GM19468 (cell line): ENCODE results near the gene DNM2.

ENCODE experiments used
- ATAC-seq: cut with Tn5 transposase; IDR thresholded peaks from one replicate; pipeline ENCODE4 v1.9.1; 2021; ENCODE audit warnings: mild to moderate bottlenecking, moderate library complexity, moderate number of reproducible peaks; ENCODE audit not compliant: unreplicated experiment; ENCODE audit errors: extremely low read depth

The DNM2 gene

DNA sequence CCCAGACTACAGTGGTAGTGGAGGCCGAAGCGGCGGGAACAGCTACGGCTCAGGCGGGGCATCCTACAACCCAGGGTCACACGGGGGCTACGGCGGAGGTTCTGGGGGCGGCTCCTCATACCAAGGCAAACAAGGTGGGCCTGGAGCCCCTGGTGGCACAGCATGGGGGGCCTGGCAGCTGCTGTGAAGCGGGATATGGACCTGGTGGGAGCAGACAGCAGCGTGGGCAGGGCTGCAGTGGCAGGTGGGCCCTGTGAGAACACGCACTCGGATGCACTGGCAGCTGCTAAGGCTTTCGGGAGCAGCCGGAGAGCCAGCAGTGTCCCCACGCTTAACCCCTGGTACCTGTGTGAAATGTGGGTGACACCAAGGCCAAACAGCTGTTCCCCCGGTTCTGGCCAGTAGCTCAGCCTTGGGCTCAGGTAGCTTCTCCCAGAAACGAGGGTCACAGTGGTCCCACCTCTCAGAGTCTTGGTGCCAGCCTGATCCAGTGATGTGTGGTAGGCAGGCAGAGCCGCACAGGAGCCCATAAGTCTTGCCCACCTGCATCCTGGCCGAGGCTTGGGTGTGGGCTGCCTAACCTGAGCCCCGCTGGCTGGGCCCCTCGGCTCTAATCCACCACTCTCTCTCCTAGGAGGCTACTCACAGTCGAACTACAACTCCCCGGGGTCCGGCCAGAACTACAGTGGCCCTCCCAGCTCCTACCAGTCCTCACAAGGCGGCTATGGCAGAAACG is 29.2 kb upstream of the DNM2 start:
- ATAC-seq = no peak

DNA sequence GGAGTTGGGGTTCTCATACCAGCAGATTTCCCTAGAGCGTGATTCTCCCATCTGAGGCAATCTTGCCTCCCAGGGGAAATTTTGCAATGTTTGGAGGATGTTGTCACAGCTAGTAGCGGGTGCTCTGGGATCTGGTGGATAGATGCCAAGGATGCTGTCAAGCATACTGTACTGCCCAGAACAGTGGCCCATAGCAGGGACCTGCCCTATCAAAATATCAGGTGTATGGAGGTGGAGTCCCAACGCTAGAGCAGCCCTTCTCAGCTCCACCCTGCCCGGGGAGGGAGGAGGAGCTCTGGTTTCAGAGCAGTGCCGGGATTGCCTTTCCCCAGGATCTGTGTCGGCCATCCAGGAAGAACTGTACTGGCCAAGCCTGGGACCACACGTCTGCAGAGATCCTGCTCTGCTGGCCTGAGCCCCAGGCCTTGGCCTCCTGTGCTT is 27.5 kb upstream of the DNM2 start:
- ATAC-seq = no peak

DNA sequence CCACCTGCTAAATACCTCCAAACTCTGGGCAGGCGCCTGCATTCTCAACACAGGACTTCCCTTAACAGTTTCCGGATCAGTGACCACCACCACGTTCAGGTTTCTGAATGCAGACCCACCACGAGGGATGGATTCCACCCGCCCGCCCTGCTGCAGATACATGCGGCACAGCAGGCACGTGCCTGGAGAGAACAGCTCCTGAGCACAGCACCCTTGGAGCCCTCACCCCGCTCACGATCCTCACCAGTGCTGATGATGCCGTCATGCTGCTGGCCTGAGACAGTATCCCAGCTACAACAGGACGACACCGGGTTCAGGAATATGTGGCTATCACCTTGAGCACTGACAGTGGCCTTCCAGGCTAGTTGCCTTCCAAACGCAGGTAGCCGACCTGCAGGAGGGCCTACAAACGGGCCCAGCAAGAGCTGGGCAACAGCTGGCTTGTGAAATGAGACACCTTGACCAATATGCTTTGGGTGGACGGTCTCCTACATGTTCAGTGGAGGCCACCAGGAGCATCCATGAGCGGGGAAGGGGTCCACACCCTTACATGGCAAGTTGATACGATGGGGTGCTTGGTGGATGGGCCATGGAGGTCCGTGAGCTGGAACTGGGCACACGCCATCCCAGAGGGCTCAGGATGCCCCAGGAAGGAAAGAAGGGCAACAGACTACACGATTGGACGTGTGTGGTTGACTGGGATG is 26.5 kb upstream of the DNM2 start:
- no peak for ATAC-seq

DNA sequence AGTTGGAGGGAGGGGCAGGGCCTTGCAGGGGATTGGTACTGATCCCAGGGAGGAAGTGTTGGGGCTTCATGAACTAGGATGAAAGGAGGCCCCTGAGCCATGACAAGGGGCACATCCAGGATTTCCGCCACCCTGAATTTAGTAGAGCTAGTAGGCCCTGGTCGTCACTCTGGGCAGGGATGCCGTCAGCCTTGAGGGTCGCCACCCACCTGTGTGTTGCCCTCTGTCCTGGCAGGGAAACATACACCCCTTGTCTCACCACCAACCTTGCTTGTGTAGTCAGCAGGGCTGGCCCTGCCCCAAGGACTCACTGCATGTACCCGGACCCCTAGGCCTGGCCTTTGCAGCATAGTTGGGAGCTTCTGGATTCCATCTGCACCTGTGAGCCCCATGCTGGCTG is 26.0 kb upstream of the DNM2 start:
- no peak for ATAC-seq

DNA sequence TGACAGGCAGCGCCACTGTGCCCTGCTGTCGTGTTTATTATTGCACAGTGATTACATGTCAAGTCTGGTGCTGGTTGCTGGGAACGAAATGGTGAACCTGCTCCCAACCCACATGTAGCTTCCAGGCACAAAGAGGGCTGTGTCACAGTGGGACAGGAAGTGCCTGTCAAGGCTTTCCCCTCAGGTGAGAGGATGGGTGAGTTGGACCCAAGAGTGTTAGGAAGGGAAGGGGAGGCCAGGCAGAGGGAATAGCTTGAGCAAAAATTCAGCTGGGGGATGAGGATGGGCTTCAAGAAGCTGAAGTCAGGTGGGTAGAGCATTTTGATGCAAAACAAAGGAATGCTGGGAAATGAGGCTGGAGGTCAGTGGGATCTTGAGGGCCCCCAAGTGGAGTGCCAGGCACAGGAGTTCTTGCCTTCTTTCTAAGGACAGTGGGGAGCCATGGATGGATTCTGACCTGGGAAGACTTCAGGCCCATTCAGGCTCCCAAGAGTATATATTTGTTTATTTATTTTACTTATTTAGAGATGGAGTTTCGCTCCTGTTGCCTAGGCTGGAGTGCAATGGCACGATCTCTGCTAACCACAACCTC is 25.1 kb upstream of the DNM2 start:
- no peak for ATAC-seq

DNA sequence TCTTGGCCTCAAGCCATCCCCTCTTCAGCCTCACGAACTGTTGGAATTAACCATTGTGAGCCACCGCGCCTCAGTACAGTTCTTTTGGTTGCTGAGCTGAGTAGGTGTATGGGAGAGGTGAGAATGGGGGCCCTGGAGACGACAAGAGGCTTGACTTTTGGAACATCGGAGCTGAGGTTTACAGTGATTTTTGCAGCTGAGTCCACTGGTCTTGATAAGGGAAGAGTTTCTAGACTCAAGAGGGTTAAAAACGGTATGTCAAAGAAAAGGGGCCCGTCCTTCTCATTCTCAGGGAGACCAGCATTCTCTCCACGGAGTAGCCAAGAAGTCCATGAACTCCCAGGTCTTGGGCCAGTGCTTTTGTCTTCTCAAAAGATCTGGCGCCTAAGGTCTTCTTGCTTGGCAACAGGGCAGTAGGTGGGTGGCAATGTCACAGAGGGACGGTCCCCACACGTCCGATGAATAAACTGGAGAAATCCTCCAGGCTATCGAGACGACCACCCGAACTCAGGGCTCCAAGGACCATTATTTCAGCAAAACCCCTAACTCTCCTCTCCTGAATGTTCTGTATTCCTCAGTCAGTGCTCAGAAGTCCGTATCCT is 23.1 kb upstream of the DNM2 start:
- ATAC-seq = no peak

DNA sequence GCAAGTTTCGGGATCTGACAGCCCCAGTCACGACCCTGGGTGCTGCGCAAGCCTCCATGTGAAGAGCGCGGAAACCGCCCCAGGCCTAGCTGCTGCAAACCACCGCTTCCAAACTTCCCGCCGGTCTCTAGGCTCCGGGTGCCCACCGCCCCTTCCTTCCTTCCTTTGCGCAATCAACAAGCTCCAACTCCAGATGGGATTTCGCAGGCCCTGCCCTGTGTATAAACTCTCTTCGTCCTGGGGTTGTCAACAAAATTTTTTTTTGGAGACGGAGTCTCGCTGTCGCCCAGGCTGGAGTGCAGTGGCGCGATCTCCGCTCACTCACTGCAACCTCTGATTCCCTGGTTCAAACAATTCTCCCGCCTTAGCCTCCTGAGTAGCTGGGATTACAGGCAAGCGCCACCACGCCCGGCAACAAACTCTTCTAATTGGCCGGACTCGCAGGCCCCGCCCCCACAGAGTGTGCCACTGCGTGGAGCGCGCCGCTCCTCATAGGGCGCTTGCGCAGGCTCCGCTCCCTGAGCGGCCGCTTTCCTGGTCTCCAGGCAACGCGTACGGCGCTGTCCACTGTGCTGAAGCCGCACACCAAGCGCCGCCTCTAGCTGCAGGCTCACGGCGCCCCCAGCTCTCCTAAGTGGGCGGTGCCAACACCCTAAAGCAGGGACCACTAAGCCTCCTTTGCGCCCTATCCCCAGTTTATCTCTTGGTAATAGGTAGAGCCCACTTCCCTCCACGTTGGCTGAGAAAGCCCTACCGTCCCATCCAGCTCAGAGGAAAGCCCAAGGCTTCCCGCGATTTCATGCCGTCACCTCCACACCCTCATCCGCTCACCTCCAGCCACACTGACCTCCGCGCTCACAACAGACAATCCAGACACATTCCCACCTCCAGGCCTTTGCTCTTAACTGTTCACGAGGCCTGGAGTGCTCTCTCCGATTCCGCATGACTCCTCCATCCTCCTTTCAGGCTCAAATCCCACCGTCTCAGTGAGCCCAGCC is 22.2 kb upstream of the DNM2 start:
- ATAC-seq = peak; percentile 52

DNA sequence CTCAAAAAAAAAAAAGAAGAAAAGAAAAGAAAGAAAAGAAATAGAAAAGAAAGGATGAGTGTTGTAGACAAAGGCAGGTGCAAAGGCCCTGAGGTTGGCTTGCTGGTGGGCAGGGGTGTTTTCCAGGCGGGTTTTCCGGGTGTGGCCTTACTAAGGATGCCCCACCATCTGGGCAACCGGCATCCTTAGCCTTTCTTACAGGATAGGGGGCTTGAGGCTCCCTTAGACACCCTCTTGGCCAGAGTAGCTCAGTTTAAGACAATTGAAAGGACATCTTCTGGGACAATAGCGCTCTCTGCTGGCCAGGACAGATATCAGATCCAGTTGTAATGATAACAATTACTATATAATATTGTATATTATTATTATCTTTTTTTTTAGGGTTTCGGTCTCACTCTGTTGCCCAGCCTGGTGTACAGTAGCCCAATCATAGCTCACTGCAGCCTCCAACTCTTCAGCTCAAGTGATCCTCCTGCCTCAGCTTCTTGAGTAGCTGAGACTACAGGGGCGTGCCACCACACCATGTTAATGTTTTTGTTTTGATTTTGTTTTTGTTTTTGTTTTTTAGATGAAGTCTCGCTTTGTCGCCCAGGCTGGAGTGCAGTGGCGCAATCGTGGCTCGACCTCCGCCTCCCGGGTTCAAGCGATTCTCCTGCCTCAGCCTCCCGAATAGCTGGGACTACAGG is 18.1 kb upstream of the DNM2 start:
- no peak for ATAC-seq

DNA sequence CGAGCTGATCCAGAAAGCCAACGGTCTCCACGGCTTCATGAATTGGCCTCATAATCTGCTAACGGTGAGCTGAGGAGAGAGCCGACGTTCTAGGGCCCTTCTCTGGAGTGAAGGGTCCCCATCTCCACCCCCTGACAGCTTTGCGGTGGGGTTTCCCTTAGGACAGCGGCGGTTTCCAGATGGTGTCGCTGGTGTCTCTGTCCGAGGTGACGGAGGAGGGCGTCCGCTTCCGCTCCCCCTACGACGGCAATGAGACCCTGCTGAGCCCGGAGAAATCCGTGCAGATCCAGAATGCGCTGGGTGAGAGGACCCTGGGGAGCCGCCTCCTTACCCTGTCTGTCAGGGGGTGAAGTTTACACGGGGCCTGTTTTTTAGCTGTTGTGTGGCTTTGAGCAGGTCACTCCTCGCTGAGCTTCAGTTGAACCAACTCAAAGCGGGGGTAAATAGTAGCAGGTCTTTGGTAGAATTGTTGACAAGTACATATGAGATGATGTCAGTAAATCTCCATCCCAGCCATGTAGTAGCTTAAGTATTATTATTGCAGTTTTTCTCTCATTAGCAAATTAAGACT is 15.8 kb upstream of the DNM2 start:
- no peak for ATAC-seq

DNA sequence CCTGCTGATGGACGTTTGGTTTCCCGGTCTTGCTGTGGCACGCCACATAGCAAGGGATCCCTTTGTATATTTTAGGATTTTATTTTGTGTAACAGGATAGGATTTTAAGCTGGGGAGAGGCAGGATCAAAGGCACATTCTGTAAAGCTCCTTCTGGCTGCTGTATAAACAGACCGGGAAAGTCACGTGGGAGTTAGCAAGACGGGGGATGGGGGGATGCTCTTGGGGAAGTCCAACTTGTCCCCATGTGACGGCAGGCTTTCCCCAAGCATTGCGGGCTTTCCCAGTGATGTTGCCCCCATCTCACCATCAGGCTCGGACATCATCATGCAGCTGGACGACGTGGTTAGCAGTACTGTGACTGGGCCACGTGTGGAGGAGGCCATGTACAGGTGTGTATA is 10.9 kb upstream of the DNM2 start:
- ATAC-seq = no peak

DNA sequence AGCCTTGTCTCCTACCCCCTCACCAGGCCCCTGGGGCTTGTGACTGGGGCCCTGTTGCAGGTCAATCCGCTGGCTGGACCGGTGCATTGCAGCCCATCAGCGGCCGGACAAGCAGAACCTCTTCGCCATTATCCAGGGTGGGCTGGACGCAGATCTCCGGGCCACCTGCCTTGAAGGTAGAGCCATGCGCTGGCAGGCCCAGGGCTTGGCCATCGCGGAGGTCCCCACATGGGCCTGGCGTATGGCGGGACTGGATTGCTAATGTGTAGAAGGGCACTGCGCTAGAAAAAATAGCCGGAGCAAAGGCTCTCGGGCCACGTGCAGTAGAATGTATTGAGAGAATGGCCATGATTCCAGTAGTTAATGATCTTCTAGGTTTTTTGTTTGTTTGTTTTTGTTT is 10.4 kb upstream of the DNM2 start:
- ATAC-seq = no peak

DNA sequence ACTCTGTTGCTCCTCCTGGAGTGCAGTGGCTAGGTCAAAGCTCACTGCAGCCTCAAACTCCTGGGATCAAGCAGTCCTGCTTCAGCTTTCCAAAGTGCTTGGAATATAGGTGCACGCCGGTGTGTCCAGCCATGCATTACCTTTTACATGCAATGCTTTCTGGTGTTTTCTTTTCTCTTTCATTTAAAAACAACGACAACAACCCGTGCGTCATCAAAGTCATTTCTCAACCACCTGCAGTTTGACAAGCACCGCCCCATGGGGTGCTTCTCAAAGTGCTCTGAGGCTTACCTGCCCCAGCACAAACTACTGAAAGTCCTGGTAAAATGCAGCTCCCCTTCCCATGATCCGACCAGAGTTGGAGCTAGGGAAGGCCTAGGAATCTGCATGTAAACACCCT is 9.6 kb upstream of the DNM2 start:
- ATAC-seq = no peak

DNA sequence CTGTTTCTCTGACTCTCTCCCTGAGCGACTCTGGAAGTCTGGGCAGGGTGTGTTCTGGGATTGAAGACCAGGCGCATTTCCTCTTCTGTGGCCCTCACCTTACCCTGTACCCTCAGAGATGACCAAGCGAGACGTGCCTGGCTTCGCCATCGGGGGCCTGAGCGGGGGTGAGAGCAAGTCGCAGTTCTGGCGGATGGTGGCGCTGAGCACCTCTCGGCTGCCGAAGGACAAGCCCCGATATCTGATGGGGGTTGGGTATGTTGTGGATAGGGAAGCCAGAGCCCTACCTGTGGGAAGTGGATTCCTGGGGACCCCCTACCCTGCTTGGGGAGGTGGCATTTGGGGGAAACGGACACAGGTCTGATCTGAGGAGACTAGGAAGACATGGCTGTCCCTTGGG is 5.8 kb upstream of the DNM2 start:
- ATAC-seq = no peak

DNA sequence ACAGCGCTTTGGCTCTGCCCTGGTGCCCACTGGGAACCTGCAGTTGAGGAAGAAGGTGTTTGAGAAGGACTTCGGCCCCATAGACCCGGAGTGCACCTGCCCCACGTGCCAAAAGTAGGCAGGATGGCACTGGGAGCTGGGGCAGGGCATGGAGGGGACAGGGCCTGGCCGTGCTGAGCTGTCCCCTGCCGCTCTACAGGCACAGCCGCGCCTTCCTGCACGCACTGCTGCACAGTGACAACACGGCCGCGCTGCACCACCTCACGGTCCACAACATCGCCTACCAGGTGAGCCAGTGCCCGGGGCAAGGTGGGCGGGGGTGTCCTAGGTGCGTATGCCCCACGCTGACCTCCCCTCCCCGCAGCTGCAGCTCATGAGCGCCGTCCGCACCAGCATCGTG is 5.1 kb upstream of the DNM2 start:
- ATAC-seq = no peak

DNA sequence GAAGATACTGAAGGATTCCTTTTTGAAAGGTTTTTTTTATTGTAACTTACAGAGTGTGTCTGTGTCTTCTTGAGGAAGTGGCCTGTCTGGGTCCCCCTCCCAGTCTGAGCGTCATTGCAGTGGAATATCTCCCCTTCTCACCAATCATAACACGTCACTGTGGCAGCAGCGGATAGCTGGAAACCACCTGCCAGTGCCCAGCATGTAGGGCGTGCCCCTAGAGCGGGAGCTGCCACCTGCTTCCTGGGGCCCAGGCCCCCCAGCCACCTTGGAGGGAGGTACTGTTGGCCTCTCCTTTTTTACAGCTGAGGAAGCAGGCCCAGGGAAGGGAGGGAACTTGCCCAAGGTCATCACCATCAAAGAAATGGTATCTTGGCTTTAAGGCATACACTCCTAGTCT is 4.6 kb upstream of the DNM2 start:
- no peak for ATAC-seq

DNA sequence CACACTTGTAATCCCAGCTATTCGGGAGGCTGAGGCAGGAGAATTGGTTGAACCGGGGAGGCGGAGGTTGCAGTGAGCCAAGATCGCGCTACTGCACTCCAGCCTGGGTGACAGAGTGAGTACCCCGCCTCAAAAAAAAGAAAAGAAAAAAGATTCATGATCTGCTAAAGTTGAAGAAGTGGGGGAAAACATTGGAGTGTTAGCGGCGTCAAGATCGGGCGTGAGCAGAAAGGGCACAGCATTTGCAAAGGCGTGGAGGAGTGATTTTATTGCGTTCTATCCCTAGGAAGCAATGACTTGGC is 874 bp upstream of the DNM2 start:
- ATAC-seq = no peak

DNA sequence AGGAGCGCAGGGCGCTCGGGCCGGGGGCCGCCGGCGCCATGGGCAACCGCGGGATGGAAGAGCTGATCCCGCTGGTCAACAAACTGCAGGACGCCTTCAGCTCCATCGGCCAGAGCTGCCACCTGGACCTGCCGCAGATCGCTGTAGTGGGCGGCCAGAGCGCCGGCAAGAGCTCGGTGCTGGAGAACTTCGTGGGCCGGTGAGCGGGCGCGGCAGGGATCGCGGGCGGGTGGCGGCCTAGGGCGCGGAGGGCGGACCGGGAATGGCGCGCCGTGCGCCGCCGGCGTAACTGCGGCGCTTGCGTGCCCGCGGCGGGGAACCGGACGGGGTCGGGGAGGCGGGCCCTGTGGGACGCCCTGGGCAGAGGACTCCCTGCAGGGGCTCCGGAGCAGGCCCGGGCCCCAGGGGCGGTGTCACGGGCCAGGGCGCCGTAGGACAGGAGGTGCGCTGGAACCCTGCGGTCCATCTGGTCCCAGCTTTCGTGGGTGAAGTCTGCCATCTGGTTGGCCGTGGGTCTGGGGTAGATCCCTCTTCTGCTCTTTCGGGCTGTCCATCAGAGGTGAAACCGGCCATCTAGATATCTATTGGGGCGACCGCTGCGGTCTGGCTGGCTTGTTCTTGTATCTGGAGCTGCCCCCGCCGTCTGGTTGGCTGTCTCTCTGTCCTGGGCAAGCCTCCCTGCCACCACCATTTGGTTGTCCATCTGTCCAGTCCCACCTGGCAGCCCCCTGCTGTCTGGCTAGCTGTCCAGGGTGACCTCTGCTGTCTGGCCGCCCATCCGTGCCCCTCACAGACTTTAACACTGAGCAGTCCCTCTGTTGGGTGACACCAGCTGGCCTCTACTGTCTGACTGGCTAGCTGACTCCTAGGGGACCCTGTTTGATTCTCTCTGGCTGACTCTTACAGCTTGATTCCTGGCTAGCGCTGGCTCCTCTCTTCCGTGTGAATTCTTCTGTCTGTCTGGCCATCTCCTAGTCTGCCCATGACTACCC is 622 bp downstream of the DNM2 start:
- no peak for ATAC-seq

DNA sequence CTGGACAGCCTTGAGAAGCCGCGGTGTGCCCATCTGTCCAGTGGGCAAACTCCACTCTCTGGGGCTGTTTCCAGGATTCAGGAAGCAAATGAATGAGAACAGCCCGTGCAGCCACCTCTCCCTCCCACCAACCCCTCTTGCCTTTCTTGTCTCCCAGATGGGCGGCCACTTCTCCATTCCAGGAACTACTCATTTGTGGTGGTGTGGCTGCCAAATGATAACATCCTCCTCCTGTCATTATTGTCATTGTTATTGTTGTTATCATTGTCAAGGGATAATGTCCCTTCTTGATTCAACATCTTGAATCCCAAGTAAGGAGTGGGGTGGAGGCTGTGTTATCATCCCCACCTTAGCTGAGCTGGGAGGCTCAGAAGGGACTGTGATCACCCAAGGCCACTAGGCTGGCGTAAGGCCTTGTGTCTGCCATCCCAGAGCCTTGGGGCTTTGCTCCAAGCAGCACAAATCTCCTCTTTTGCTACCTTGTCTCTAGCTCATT is 1.6 kb downstream of the DNM2 start:
- ATAC-seq = no peak
